Smooth muscle cell of the coronary artery (primary cell): ENCODE measurements around the gene PELI1. TPM values are rescaled to one million over a fixed set of nuclear protein-coding genes. Genes with fewer than 3 reads are reported as not detected.

Source experiments
- total RNA-seq: library from RNA; depleted of rRNA; stranded (reverse); fragments of >200 nt; gene quantifications from 2 replicates; pipeline ENCODE4 v1.2.3, GENCODE V29; 2014; ENCODE audit warnings: low replicate concordance

The PELI1 gene, protein sequence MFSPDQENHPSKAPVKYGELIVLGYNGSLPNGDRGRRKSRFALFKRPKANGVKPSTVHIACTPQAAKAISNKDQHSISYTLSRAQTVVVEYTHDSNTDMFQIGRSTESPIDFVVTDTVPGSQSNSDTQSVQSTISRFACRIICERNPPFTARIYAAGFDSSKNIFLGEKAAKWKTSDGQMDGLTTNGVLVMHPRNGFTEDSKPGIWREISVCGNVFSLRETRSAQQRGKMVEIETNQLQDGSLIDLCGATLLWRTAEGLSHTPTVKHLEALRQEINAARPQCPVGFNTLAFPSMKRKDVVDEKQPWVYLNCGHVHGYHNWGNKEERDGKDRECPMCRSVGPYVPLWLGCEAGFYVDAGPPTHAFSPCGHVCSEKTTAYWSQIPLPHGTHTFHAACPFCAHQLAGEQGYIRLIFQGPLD
- 6.0 and 30.0 TPM in 2 replicates for total RNA-seq

DNA sequence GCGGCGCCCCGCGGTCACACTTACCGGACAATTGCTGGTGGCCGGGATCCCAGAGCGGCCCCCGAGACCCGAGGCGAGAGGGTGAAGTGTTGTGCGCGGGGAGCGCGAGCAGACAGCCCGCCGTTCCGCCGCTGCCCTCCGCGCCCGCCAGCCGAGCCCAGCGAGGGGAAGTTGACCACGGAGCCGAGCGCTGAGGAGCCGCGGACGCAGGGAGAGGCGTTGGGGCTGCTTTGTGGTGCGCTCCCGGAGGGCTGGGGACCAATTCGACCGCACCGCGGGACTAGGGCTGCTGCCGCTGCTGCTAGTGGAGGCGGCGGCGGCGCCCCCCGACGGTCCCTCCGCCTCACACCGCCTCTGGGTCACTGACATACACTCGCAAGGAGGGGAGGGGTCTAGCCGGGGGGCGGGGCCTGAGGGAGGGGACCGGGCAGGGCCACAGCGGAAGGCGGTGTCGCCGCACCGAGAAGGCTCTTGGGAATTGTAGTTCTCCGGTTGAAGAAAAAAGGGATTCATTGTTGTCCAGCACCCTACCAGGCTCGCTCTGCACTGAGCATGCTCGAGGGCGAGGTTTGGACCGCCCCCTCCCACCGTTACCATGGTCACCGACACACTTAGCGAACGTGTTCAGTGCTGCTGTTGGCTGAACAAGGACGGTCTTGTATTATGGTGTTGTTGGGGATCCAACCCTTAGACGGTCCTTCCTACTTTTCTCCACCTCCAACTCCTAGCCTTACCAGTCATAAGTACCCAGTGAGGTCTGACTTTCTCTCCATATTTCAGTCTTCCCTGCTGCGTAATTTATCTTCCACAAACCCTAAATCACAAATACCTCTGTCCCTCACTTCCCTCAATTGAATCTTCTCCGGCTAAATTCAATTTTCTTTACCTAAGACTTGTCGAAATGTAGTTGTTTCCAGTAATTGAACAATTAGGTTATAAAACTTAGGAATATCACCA lies at the start of gene PELI1:
TSS of gene PELI1 (minus strand) at position 364 of the 957 bp plus-strand sequence. CDS start 36,110 bp downstream, outside the sequence.

Other genes starting within 250 kb of the PELI1 start
- gene VPS54, start 125.0 kb downstream of the PELI1 start, total RNA-seq: 13.2 and 17.7 TPM in 2 replicates